ENCODE data around the gene PRSS53. TPM values are rescaled to one million over a fixed set of nuclear protein-coding genes. Genes with fewer than 3 reads are reported as not detected.
"Not testable (repeated sequence)": the region's sequence is repeated elsewhere in the genome, so short reads cannot be mapped to it uniquely, and the experiment has no call there.

PRSS53 gene
- total RNA-seq, result 1.7 and 1.9 TPM in 2 replicates

- no peak for DNase-seq (ENCODE audit: low read depth)
- no peak for TF ChIP-seq CTCF (IDR thresholded peaks at IDR 0.05; ENCODE audit: insufficient read depth, low read depth, low read length)
These were observed at the start of gene PRSS53 for GRCh38 chr16:31088459-31089183. PRSS53 (minus strand) TSS chr16:31088943; CDS start chr16:31088809, 134 bp downstream.

GRCh38 chr16:31136822-31137499, 48.2 kb upstream of the PRSS53 start:
- DNase-seq (ENCODE audit: low read depth); H3K4me3 ChIP-seq (ENCODE audit: low read depth, low read length): not testable (repeated sequence)

More at GRCh38 chr16:31088459-31089183, at the start of gene PRSS53:
- H3K4me3 ChIP-seq (ENCODE audit: low read depth, low read length), result no peak within 1 kb of the TSS

GRCh38 chr16:31136287-31136662, 47.5 kb upstream of the PRSS53 start:
- TF ChIP-seq CTCF (IDR thresholded peaks at IDR 0.05; ENCODE audit: insufficient read depth, low read depth, low read length), result no peak
- no peak overlapping the region for H3K4me3 ChIP-seq (ENCODE audit: low read depth, low read length)
- DNase-seq (ENCODE audit: low read depth), result no peak

GRCh38 chr16:31135535-31136286, 47.0 kb upstream of the PRSS53 start, which contains the start of gene PRSS8:
PRSS8 (minus strand) TSS chr16:31135727; CDS start chr16:31135498, 229 bp downstream.
- DNase-seq (ENCODE audit: low read depth), result no peak
- no peak for TF ChIP-seq CTCF (IDR thresholded peaks at IDR 0.05; ENCODE audit: insufficient read depth, low read depth, low read length)
- H3K4me3 ChIP-seq (ENCODE audit: low read depth, low read length), result no peak within 1 kb of the TSS

- no peak overlapping the region for H3K4me3 ChIP-seq (ENCODE audit: low read depth, low read length)
- TF ChIP-seq CTCF (IDR thresholded peaks at IDR 0.05; ENCODE audit: insufficient read depth, low read depth, low read length), result no peak
- no peak for DNase-seq (ENCODE audit: low read depth)
These were observed 46.1 kb upstream of the PRSS53 start for GRCh38 chr16:31134625-31135534.

GRCh38 chr16:31134091-31134571, 45.4 kb upstream of the PRSS53 start:
- TF ChIP-seq CTCF (IDR thresholded peaks at IDR 0.05; ENCODE audit: insufficient read depth, low read depth, low read length), result no peak
- no peak for DNase-seq (ENCODE audit: low read depth)

More at GRCh38 chr16:31134091-31134571, 45.4 kb upstream of the PRSS53 start:
- no peak overlapping the region for H3K4me3 ChIP-seq (ENCODE audit: low read depth, low read length)

All from fibroblast of villous mesenchyme (primary cell).